GM18507 (cell line): ENCODE data around the gene BTG2.
"Not testable (repeated sequence)": the region's sequence is repeated elsewhere in the genome, so short reads cannot be mapped to it uniquely, and the experiment has no call there.

Experiments used
- DNase-seq: peaks from one replicate; pipeline ENCODE4 v3.0.0; 2011; ENCODE audit warnings: low read depth; ENCODE audit not compliant: insufficient read length; ENCODE audit errors: extremely low spot score
- FAIRE-seq: peaks from 2 replicates; lab custom pipeline; 2011; peaks lifted over from hg19 to GRCh38; lab: Jason Lieb, UNC

BTG2 gene

GRCh38 chr1:203304919-203305808 lies at the start of gene BTG2:
Gene BTG2, plus strand, starts transcription at chr1:203305519. Its CDS starts 88 bp downstream, at chr1:203305607.
- peak; percentile 69 for FAIRE-seq

GRCh38 chr1:203256636-203257035 lies 48.7 kb upstream of the BTG2 start:
- not testable (repeated sequence) for DNase-seq, FAIRE-seq

More at GRCh38 chr1:203304919-203305808, at the start of gene BTG2:
- peak; percentile 87 for DNase-seq

- FAIRE-seq (no peak), DNase-seq (no peak)
Observed at GRCh38 chr1:203263496-203263895, 41.8 kb upstream of the BTG2 start.

- no peak for DNase-seq
- FAIRE-seq = no peak
Observed at GRCh38 chr1:203264052-203264501, 41.2 kb upstream of the BTG2 start.

- no peak for FAIRE-seq
- no peak for DNase-seq
Observed at GRCh38 chr1:203265541-203265940, 39.8 kb upstream of the BTG2 start.

GRCh38 chr1:203266140-203266539 lies 39.2 kb upstream of the BTG2 start:
- not testable (repeated sequence) for FAIRE-seq, DNase-seq

GRCh38 chr1:203267347-203267846 lies 37.9 kb upstream of the BTG2 start:
- DNase-seq (no peak), FAIRE-seq (peak; percentile 70)

- no peak for FAIRE-seq
- DNase-seq = no peak
Observed at GRCh38 chr1:203267912-203268311, 37.4 kb upstream of the BTG2 start.

- FAIRE-seq = peak; percentile 80
- DNase-seq = no peak
Observed at GRCh38 chr1:203268901-203269653, 36.2 kb upstream of the BTG2 start.

GRCh38 chr1:203269654-203270020 lies 35.7 kb upstream of the BTG2 start:
- DNase-seq = no peak
- no peak for FAIRE-seq

- DNase-seq = no peak
- FAIRE-seq = no peak
Observed at GRCh38 chr1:203270448-203270847, 34.9 kb upstream of the BTG2 start.

- FAIRE-seq = peak; percentile 62
- no peak for DNase-seq
Observed at GRCh38 chr1:203271018-203271743, 34.1 kb upstream of the BTG2 start.

GRCh38 chr1:203271962-203272632 lies 33.2 kb upstream of the BTG2 start:
- DNase-seq (no peak), FAIRE-seq (no peak)

GRCh38 chr1:203272633-203273205 lies 32.6 kb upstream of the BTG2 start:
- FAIRE-seq (no peak), DNase-seq (no peak)

GRCh38 chr1:203273206-203273868 lies 32.0 kb upstream of the BTG2 start:
- FAIRE-seq (peak; percentile 82), DNase-seq (no peak)

- no peak for DNase-seq
- no peak for FAIRE-seq
Observed at GRCh38 chr1:203273869-203274602, 31.3 kb upstream of the BTG2 start.

GRCh38 chr1:203274603-203275381 lies 30.5 kb upstream of the BTG2 start:
- no peak for FAIRE-seq
- DNase-seq = no peak
